ENCODE measurements around the gene LYRM1. TPM values are rescaled to one million over a fixed set of nuclear protein-coding genes. Genes with fewer than 3 reads are reported as not detected.

LYRM1 gene
- total RNA-seq, 1 experiment from 2014 or later, result 67.3 TPM

DNA sequence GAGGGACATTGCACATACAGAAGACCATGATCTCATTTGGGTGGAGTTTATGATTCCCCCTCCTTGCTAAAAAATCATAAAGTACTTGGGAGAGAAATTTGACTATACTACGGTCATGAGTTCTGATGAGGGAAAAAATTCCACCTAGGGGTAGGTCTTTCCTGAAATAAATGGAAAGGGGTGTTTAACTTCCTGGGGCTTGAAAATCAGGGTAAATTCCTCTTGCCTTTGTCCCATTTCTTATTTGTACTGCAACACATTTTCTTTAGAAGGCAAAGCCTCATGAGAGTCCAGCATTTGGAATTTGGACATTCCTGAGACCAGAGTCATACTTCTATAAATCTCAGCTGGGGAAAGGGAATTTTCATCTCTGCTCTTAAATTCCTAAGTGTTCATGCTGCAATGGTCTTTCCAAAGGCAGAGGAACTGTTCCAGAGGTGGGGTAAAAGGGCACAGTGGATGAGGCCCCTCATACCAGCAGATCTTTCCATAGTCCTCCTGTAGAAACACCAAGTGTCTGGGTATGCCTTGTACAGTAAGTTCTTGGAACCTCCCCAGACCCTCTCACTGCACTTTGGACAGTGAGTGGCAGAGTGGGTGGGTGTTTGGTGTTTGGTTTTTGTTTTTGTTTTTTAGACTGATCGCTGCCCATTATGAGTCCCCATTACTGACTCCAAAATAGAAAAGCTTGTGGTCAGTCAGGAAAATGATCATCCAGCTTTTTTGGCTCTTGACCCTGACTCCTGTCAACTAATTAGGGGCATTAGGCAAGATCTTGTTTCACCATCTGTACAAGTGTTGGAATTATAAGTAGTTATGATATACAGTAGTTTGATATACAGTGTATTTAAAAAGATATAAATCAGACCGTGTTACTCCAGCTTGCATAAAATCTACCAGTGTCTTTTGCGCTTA is 6.0 kb downstream of the LYRM1 start:
- Mint-ChIP-seq H3K36me3 (ENCODE audit: insufficient read depth, unreplicated experiment) (no peaks in the 10 kb centered on the region), H3K27ac (ENCODE audit: low read depth, unreplicated experiment) (peak overlapping the region; percentile 86), H3K4me1 (ENCODE audit: insufficient read depth, unreplicated experiment) (peaks cover 68% of the 10 kb centered on the region), H3K27me3 (ENCODE audit: insufficient read depth, unreplicated experiment) (no peaks in the 10 kb centered on the region), H3K9me3 (ENCODE audit: unreplicated experiment) (no peaks in the 10 kb centered on the region), H3K4me3 (ENCODE audit: unreplicated experiment) (peak overlapping the region; percentile 55)
- intact Hi-C loops (cut with micrococcal nuclease), result no loop called here
- ChIA-PET CTCF (interaction anchor here (0.6 to 4.4 kb wide), 3 partner anchors 56 to 138 kb away, joined by 4 to 33 read pairs (median 5); no protein-coding TSS in a partner anchor), POLR2A (interaction anchor here (0.6 to 16.0 kb wide), 6 partner anchors 8 to 395 kb away, joined by 3 to 343 read pairs (median 5); no protein-coding TSS in a partner anchor)
- TF ChIP-seq, protein P1, sequence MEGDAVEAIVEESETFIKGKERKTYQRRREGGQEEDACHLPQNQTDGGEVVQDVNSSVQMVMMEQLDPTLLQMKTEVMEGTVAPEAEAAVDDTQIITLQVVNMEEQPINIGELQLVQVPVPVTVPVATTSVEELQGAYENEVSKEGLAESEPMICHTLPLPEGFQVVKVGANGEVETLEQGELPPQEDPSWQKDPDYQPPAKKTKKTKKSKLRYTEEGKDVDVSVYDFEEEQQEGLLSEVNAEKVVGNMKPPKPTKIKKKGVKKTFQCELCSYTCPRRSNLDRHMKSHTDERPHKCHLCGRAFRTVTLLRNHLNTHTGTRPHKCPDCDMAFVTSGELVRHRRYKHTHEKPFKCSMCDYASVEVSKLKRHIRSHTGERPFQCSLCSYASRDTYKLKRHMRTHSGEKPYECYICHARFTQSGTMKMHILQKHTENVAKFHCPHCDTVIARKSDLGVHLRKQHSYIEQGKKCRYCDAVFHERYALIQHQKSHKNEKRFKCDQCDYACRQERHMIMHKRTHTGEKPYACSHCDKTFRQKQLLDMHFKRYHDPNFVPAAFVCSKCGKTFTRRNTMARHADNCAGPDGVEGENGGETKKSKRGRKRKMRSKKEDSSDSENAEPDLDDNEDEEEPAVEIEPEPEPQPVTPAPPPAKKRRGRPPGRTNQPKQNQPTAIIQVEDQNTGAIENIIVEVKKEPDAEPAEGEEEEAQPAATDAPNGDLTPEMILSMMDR (IDR thresholded peaks at IDR 0.05; ENCODE audit: unreplicated experiment), result no peak
- no TSS peak for BruUV-seq (replicated peaks)
- DNase-seq (ENCODE audit: unreplicated experiment), result peak; percentile 63

DNA sequence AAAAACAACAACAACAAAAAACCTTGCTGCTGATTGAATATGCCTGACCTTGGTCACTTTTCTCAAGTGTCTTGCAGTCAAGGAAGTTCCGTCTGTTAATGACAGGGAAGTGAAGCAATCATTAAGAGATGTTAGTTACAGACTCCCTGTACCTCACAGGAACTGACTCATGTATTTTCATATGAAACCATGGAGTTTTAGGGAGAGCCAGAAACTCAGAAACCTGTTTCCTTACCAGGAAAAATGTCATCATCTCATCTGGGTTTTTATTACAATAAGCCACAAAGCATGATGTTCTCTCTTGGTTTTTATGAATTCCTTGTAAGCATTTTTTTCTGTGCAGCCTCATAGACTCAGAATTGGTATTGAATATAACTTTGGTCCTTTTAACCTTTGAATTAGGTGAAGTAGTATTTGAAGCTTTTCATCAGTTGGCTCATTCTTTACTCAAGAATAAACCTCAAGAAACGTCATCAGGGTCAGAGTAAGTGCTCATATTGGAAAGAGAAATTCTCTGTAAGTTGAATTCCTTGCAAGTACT is 10.3 kb downstream of the LYRM1 start:
- H3K36me3 Mint-ChIP-seq (ENCODE audit: insufficient read depth, unreplicated experiment), result no peaks in the 10 kb centered on the region
- CTCF ChIA-PET, result interaction anchor here (0.6 to 2.0 kb wide), 3 partner anchors 60 to 62 kb away, joined by 3 to 13 read pairs (median 6); no protein-coding TSS in a partner anchor
- peak overlapping the region; percentile 47 for H3K4me3 Mint-ChIP-seq (ENCODE audit: unreplicated experiment)
- DNase-seq (ENCODE audit: unreplicated experiment), result peak; percentile 89
- peaks cover 41% of the 10 kb centered on the region for H3K4me1 Mint-ChIP-seq (ENCODE audit: insufficient read depth, unreplicated experiment)
- H3K27ac Mint-ChIP-seq (ENCODE audit: low read depth, unreplicated experiment), result peak overlapping the region; percentile 97
- POLR2A ChIA-PET, result interaction anchor here (0.6 to 4.8 kb wide), 6 partner anchors 9 to 1757 kb away, joined by 3 to 76 read pairs (median 10); partner anchors contain the start of genes DCUN1D3 and LYRM1
- no peaks in the 10 kb centered on the region for H3K9me3 Mint-ChIP-seq (ENCODE audit: unreplicated experiment)
- no peaks in the 10 kb centered on the region for H3K27me3 Mint-ChIP-seq (ENCODE audit: insufficient read depth, unreplicated experiment)
- TSS peak; percentile 53 for BruUV-seq (replicated peaks)
- TF ChIP-seq, protein P1 (IDR thresholded peaks at IDR 0.05; ENCODE audit: unreplicated experiment), result no peak
- intact Hi-C loops (cut with micrococcal nuclease), result loop anchor here (2.0 kb wide), 1 partner anchor 60 kb away; no protein-coding TSS in a partner anchor

DNA sequence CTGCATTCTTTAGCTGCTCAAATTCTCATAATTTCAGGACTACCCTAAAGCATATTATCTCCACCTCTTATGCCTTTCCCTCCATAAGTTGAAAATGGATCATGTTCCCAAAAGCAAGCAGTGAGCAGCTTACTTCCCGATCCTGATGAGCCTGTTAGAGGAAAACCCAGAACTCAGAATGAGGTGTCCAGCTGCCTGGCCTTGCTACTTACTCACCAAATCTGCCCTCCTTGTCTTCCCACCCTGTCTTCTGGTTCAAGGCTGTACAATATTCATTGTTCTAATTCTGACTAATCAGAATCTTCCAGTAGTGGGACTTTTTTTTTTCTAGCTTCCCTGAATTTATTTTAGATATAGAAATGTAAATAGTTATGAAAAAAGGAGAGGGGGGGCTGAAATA is 10.8 kb downstream of the LYRM1 start:
- no peaks in the 10 kb centered on the region for H3K9me3 Mint-ChIP-seq (ENCODE audit: unreplicated experiment)
- H3K27me3 Mint-ChIP-seq (ENCODE audit: insufficient read depth, unreplicated experiment), result no peaks in the 10 kb centered on the region
- TF ChIP-seq, protein P1 (IDR thresholded peaks at IDR 0.05; ENCODE audit: unreplicated experiment), result no peak
- no peaks in the 10 kb centered on the region for H3K36me3 Mint-ChIP-seq (ENCODE audit: insufficient read depth, unreplicated experiment)
- peak; percentile 58 for DNase-seq (ENCODE audit: unreplicated experiment)
- ChIA-PET POLR2A (interaction anchor here (0.6 to 4.8 kb wide), 6 partner anchors 9 to 1757 kb away, joined by 3 to 76 read pairs (median 10); partner anchors contain the start of genes DCUN1D3 and LYRM1), CTCF (interaction anchor here (0.6 to 2.0 kb wide), 7 partner anchors 14 to 270 kb away, joined by 3 to 13 read pairs (median 3); no protein-coding TSS in a partner anchor)
- H3K4me3 Mint-ChIP-seq (ENCODE audit: unreplicated experiment), result peak overlapping the region; percentile 47
- TSS peak; percentile 50 for BruUV-seq (replicated peaks)
- intact Hi-C loops (cut with micrococcal nuclease), result loop anchor here (2.0 kb wide), 1 partner anchor 61 kb away; no protein-coding TSS in a partner anchor
- H3K4me1 Mint-ChIP-seq (ENCODE audit: insufficient read depth, unreplicated experiment), result peaks cover 40% of the 10 kb centered on the region
- H3K27ac Mint-ChIP-seq (ENCODE audit: low read depth, unreplicated experiment), result peak overlapping the region; percentile 97
